SK-N-SH treated with all-trans-retinoic acid at 6 μM for 48 hours (cell line): ENCODE data around the gene AIRE.

Source experiments
- ATAC-seq: fragments of 200-7000 bp; cut with Tn5 transposase; 3 replicates; pipeline ENCODE4 v1.9.1; 2020; ENCODE audit warnings: mild to moderate bottlenecking, moderate library complexity
- ARNTL ChIP-seq: fragments of 450-650 bp; formaldehyde crosslinking; IDR thresholded peaks from 2 replicates; pipeline ENCODE4 v1.5.0; 2020; ENCODE audit warnings: low read depth, mild to moderate bottlenecking, moderate library complexity, borderline replicate concordance
- BACH2 ChIP-seq: fragments of 250-450 bp; sonication (Bioruptor Pico); IDR thresholded peaks from 2 replicates; pipeline ENCODE4 v1.9.0; 2021; ENCODE audit warnings: mild to moderate bottlenecking, borderline replicate concordance
- CSDC2 ChIP-seq: fragments of 250-450 bp; sonication (Bioruptor Pico); IDR thresholded peaks from 2 replicates; pipeline ENCODE4 v1.5.0; 2020; ENCODE audit warnings: mild to moderate bottlenecking, moderate library complexity
- ESRRG ChIP-seq: fragments of 250-450 bp; sonication (Bioruptor Pico); IDR thresholded peaks from 2 replicates; pipeline ENCODE4 v1.6.1; 2021; ENCODE audit warnings: mild to moderate bottlenecking
- GLIS3 ChIP-seq: fragments of 250-450 bp; sonication (Bioruptor Pico); IDR thresholded peaks from 2 replicates; pipeline ENCODE4 v1.5.0; 2020; ENCODE audit warnings: mild to moderate bottlenecking, moderate library complexity
- PPARA ChIP-seq: fragments of 250-450 bp; sonication (Bioruptor Pico); IDR thresholded peaks from 2 replicates; pipeline ENCODE4 v1.5.0; 2020; ENCODE audit warnings: mild to moderate bottlenecking, borderline replicate concordance
- RARB ChIP-seq: fragments of 250-450 bp; sonication (Bioruptor Pico); IDR thresholded peaks from 2 replicates; pipeline ENCODE4 v1.8.0; 2021; ENCODE audit warnings: mild to moderate bottlenecking, moderate library complexity
- SNAI2 ChIP-seq: fragments of 250-450 bp; sonication (Bioruptor Pico); IDR thresholded peaks from 2 replicates; pipeline ENCODE4 v1.5.0; 2020; ENCODE audit warnings: mild to moderate bottlenecking, moderate library complexity
- TOX ChIP-seq: fragments of 250-450 bp; sonication (Bioruptor Pico); IDR thresholded peaks from 2 replicates; pipeline ENCODE4 v1.8.0; 2021; ENCODE audit warnings: mild to moderate bottlenecking, moderate library complexity, borderline replicate concordance
- ZC3H10 ChIP-seq: fragments of 250-450 bp; sonication (Bioruptor Pico); IDR thresholded peaks from 2 replicates; pipeline ENCODE4 v1.5.1; 2021; ENCODE audit warnings: mild to moderate bottlenecking, moderate library complexity
- ZFP3 ChIP-seq: fragments of 250-450 bp; sonication (Bioruptor Pico); IDR thresholded peaks from 2 replicates; pipeline ENCODE4 v1.5.0; 2020; ENCODE audit warnings: mild to moderate bottlenecking, moderate library complexity
- ZFP30 ChIP-seq: fragments of 450-650 bp; formaldehyde crosslinking; IDR thresholded peaks from 2 replicates; pipeline ENCODE4 v1.5.0; 2022; ENCODE audit warnings: mild to moderate bottlenecking, moderate library complexity
- ZNF565 ChIP-seq: fragments of 450-650 bp; formaldehyde crosslinking; conservative IDR thresholded peaks from 2 replicates; pipeline ENCODE4 v1.5.0; 2020; ENCODE audit warnings: low read depth, mild to moderate bottlenecking, moderate library complexity
- ZNF70 ChIP-seq: fragments of 450-650 bp; formaldehyde crosslinking; IDR thresholded peaks from 2 replicates; pipeline ENCODE4 v1.5.0; 2020; ENCODE audit warnings: mild to moderate bottlenecking, moderate library complexity
- TF ChIP-seq, protein P1 (sequence below): fragments of 250-450 bp; sonication (Bioruptor Pico); IDR thresholded peaks from 2 replicates; pipeline ENCODE4 v1.5.1; 2021; ENCODE audit warnings: mild to moderate bottlenecking, moderate library complexity
- TF ChIP-seq, protein P2 (sequence below): fragments of 250-450 bp; sonication (Bioruptor Pico); IDR thresholded peaks from 2 replicates; pipeline ENCODE4 v1.5.0; 2020; ENCODE audit warnings: mild to moderate bottlenecking, moderate library complexity
- TF ChIP-seq, protein P3 (sequence below): fragments of 250-450 bp; sonication (Bioruptor Pico); IDR thresholded peaks from 2 replicates; pipeline ENCODE4 v1.8.0; 2021; ENCODE audit warnings: low read depth, mild to moderate bottlenecking, moderate library complexity, borderline replicate concordance

AIRE gene

DNA sequence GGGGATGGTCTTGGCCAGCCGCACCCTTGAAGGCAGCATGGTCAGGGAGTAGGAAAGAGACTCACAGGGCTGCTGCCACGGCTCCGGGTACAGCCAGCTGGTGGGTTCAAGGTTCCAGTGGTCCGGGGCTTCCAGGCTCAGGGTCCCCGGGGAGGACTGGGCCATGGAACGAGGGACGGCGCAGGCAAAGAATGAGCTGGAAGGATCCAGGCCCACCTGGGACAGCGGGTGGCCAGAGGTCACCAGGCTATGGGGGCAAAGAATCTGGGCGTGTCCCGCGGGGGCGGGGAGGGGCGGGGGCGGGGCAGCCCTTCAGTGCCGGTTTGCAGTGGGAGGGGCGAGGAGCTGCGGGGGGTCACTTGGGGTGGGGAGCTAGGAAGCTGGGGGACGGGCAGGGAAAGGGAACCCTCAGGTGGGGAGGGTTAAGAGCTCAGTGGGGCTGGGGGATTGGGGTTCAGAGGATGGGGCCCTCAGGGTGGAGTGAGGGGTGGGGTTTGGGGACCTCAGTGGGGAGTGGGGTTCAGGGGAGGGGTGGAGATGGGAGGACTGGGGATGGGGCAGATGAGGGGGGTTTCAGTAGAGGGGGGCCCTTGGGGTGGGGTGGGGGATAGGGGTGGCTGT, 23.9 kb upstream of the AIRE start, which contains the start of gene DNMT3L (continued):
- TF ChIP-seq, protein P1, sequence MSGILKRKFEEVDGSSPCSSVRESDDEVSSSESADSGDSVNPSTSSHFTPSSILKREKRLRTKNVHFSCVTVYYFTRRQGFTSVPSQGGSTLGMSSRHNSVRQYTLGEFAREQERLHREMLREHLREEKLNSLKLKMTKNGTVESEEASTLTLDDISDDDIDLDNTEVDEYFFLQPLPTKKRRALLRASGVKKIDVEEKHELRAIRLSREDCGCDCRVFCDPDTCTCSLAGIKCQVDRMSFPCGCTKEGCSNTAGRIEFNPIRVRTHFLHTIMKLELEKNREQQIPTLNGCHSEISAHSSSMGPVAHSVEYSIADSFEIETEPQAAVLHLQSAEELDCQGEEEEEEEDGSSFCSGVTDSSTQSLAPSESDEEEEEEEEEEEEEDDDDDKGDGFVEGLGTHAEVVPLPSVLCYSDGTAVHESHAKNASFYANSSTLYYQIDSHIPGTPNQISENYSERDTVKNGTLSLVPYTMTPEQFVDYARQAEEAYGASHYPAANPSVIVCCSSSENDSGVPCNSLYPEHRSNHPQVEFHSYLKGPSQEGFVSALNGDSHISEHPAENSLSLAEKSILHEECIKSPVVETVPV (CRISPR knock-in tag) = no peak
- TF ChIP-seq, protein P2, sequence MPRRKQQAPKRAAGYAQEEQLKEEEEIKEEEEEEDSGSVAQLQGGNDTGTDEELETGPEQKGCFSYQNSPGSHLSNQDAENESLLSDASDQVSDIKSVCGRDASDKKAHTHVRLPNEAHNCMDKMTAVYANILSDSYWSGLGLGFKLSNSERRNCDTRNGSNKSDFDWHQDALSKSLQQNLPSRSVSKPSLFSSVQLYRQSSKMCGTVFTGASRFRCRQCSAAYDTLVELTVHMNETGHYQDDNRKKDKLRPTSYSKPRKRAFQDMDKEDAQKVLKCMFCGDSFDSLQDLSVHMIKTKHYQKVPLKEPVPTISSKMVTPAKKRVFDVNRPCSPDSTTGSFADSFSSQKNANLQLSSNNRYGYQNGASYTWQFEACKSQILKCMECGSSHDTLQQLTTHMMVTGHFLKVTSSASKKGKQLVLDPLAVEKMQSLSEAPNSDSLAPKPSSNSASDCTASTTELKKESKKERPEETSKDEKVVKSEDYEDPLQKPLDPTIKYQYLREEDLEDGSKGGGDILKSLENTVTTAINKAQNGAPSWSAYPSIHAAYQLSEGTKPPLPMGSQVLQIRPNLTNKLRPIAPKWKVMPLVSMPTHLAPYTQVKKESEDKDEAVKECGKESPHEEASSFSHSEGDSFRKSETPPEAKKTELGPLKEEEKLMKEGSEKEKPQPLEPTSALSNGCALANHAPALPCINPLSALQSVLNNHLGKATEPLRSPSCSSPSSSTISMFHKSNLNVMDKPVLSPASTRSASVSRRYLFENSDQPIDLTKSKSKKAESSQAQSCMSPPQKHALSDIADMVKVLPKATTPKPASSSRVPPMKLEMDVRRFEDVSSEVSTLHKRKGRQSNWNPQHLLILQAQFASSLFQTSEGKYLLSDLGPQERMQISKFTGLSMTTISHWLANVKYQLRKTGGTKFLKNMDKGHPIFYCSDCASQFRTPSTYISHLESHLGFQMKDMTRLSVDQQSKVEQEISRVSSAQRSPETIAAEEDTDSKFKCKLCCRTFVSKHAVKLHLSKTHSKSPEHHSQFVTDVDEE (CRISPR knock-in tag) = no peak
- TF ChIP-seq ZFP3 (CRISPR knock-in tag) = no peak
- no peak for TF ChIP-seq TOX
- TF ChIP-seq, all 23 proteins: peak for 0

DNA sequence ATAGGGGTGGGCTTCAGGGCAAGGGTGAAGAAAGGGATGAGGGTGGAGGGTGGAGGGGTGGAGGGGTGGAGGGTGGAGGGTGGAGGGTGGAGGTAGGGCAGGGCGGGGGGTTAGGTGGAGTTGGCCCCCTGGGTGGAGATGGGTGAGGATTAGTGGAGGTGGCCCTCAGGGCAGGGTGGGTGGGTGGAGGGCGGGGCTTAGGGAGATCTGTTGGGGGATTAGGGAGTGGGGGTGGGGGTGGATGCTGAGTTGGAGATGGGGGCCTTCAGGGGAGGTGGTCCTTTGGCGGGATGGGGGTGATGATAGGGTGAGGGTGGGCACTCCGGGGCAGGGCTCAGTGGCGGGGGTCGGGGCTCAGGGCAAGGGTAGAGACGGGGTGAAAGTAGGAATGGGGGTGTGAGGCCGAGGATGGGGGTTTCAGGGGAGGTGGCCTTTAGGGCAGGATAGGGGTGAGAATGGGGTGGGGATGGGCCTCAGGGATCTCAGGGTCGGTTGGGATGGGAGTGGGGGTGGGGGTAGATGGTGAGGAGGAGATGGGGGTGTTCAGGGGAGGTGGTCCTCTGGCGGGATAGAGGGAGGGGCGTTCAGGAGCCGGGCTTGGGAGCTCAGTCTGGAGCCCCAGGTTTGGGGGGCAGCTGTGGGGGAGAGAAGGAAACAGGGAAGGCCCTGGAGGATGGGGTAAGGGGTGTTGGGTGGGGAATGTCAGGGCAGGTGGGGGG, 23.2 kb upstream of the AIRE start:
- TF ChIP-seq, protein P1 (CRISPR knock-in tag) = no peak
- TF ChIP-seq, protein P2 (CRISPR knock-in tag) = no peak
- TF ChIP-seq, protein P3, sequence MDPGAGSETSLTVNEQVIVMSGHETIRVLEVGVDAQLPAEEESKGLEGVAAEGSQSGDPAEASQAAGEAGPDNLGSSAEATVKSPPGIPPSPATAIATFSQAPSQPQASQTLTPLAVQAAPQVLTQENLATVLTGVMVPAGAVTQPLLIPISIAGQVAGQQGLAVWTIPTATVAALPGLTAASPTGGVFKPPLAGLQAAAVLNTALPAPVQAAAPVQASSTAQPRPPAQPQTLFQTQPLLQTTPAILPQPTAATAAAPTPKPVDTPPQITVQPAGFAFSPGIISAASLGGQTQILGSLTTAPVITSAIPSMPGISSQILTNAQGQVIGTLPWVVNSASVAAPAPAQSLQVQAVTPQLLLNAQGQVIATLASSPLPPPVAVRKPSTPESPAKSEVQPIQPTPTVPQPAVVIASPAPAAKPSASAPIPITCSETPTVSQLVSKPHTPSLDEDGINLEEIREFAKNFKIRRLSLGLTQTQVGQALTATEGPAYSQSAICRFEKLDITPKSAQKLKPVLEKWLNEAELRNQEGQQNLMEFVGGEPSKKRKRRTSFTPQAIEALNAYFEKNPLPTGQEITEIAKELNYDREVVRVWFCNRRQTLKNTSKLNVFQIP (CRISPR knock-in tag) = no peak
- TF ChIP-seq ZFP3 (CRISPR knock-in tag) (no peak), SNAI2 (no peak), ZNF70 (CRISPR knock-in tag) (no peak), ZNF565 (no peak), ESRRG (no peak), ZC3H10 (no peak), ZFP30 (CRISPR knock-in tag) (no peak), ARNTL (CRISPR knock-in tag) (no peak), RARB (CRISPR knock-in tag) (no peak)
- no peak for ATAC-seq

DNA sequence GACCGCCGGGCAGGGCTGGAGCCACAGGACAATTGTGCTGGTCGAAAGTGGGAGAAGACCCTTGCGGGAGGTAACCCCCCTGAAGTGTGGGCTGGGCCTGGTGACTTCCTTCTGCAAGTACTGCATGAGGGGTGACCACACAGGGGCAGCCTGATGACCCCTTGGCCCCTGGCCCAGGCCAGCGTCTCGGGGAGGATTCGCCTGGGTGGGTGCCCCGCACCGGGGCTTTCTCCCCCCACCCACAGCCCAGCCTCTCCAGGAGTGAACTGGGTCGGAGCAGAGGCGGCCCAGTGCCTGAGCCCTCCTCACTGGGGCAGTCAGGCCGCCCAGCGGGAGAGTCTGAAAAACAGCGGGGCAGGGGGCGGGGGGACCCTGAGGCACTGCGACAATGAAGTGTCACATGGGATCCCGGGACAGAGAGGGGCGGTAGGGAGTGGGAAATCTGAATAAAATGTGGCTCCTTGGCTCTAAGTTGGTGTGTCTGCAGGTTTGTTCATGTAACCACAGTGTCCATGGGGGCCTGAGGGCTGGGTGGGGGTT, 22.4 kb upstream of the AIRE start:
- ATAC-seq = no peak
- TF ChIP-seq PPARA (CRISPR knock-in tag) = no peak

DNA sequence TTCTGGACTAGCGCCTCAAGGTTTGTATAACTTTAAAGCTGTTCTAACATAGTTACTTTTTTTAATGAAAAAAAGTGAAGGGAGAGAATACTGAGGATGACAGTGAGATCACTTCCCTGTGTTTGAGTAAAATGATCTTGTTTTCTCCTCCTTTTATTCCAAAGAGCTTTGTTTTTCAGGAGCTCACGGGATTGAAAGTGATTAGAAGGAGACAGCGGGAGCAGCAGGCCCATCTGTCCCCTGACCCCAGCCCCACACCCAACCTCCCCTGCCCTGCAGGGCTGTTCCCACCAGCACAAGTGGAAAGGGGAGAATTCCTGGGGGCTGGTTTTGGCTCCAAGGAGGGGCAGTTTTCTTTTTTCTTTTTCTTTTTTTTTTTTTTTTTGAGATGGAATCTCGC, 21.9 kb upstream of the AIRE start:
- TF ChIP-seq, protein P3 (CRISPR knock-in tag) = no peak
- TF ChIP-seq SNAI2 (no peak), GLIS3 (CRISPR knock-in tag) (no peak), BACH2 (no peak), ZC3H10 (no peak), CSDC2 (CRISPR knock-in tag) (no peak)
- TF ChIP-seq, protein P2 (CRISPR knock-in tag) = no peak
- no peak for ATAC-seq
